ENCODE measurements around the gene NKIRAS2. TPM values are rescaled to one million over a fixed set of nuclear protein-coding genes. Genes with fewer than 3 reads are reported as not detected.

NKIRAS2 gene
- polyA plus RNA-seq, 1 of the 3 experiments (the other 2 are of a cell fraction), result 91.8 TPM

- no peak for TF ChIP-seq MEF2A (IDR thresholded peaks at IDR 0.05; ENCODE audit: borderline replicate concordance, low read depth)
- peak; percentile 86 for TF ChIP-seq GABPA (IDR thresholded peaks at IDR 0.05; ENCODE audit: low read depth)
- no peak; the same call in 1 of the 2 replicates for TF ChIP-seq USF1 (IDR thresholded peaks at IDR 0.05; ENCODE audit: borderline replicate concordance, low read depth)
- peak; percentile 87 for TF ChIP-seq POLR2AphosphoS5 (IDR thresholded peaks at IDR 0.05; ENCODE audit: low read depth, low read length)
- TF ChIP-seq RAD21 (IDR thresholded peaks at IDR 0.05; ENCODE audit: low read length), result no peak
- TF ChIP-seq RXRA (IDR thresholded peaks at IDR 0.05; ENCODE audit: borderline replicate concordance, low read depth), result no peak
- no peak for TF ChIP-seq JUND (IDR thresholded peaks at IDR 0.05)
- peak; percentile 46 for TF ChIP-seq CHD2 (IDR thresholded peaks at IDR 0.05; ENCODE audit: low read length, partially characterized antibody)
- TF ChIP-seq ELF1 (IDR thresholded peaks at IDR 0.05), result peak; percentile 52
- TF ChIP-seq MXI1 (IDR thresholded peaks at IDR 0.05; ENCODE audit: low read depth, low read length), result peak; percentile 67
- TF ChIP-seq NFIC (IDR thresholded peaks at IDR 0.05; ENCODE audit: borderline replicate concordance), result no peak
- TF ChIP-seq EZH2phosphoT487 (IDR thresholded peaks at IDR 0.05; ENCODE audit: borderline replicate concordance, low read depth), result no peak
- TF ChIP-seq PBX3 (IDR thresholded peaks at IDR 0.05), result no peak
- no peak for TF ChIP-seq TCF12 (IDR thresholded peaks at IDR 0.05)
Observed at GRCh38 chr17:42016941-42017865, 2.7 kb upstream of the NKIRAS2 start, which contains the start of gene DNAJC7 (continued).

- peak overlapping the region; percentile 83 to 98 for H3K4me3 ChIP-seq (ENCODE audit: low read depth in 2 of 2, low read length in 1 of 2)
- H3K4me2 ChIP-seq, result peak overlapping the region; percentile 89
- WGBS (ENCODE audit: low lambda C conversion rate), result 4% methylated on average over 9 of the region's 11 CpGs
- H3K9me2 ChIP-seq, result no peaks in the 10 kb centered on the region
- CTCF ChIA-PET, result interaction anchor here (1.0 to 17.3 kb wide), 13 partner anchors 10 to 280 kb away, joined by 3 to 496 read pairs (median 5); partner anchors contain the start of genes CNP, DHX58, HSPB9 and KAT2A
- no peaks in the 10 kb centered on the region for H3K9me3 ChIP-seq
- H3K9ac ChIP-seq, result peak overlapping the region; percentile 99
- H3K36me3 ChIP-seq (replicated peaks in 1 of 2; ENCODE audit: control insufficient read depth in 1 of 2, insufficient read depth in 2 of 2, low read length in 1 of 2), result peaks cover 12 to 21% of the 10 kb centered on the region in 2 experiments
- peaks cover 11% of the 10 kb centered on the region for H3F3A ChIP-seq (replicated peaks; ENCODE audit: insufficient read depth)
- no peak for DNase-seq
- peak overlapping the region; percentile 93 to 95 for H3K27ac ChIP-seq (ENCODE audit: low read depth in 2 of 2, low read length in 1 of 2)
- peaks cover 6 to 25% of the 10 kb centered on the region in 2 experiments; a peak in 3 of 4 replicates for H3K4me1 ChIP-seq (ENCODE audit: control insufficient read depth in 1 of 2, insufficient read depth in 2 of 2, low read depth in 1 of 2, low read length in 1 of 2)
- POLR2A ChIA-PET, result interaction anchor here (0.7 to 3.4 kb wide), 15 partner anchors 8 to 270 kb away, joined by 3 to 19 read pairs (median 4); partner anchors contain the start of genes CNP and ODAD4
- H3K27me3 ChIP-seq (ENCODE audit: insufficient read depth), result no peaks in the 10 kb centered on the region
- H3K79me2 ChIP-seq (ENCODE audit: insufficient read depth), result peaks cover 69% of the 10 kb centered on the region
- H4K20me1 ChIP-seq (ENCODE audit: insufficient read depth), result peaks cover 11% of the 10 kb centered on the region; the same call in 1 of the 2 replicates
- TF ChIP-seq ELF1 (IDR thresholded peaks at IDR 0.05) (no peak), CHD2 (IDR thresholded peaks at IDR 0.05; ENCODE audit: low read length, partially characterized antibody) (no peak), FOXM1 (IDR thresholded peaks at IDR 0.05; ENCODE audit: low read depth) (no peak), IRF3 (IDR thresholded peaks at IDR 0.05; ENCODE audit: low read depth, low read length) (no peak), YY1 (IDR thresholded peaks at IDR 0.05; ENCODE audit: low read depth) (no peak), PBX3 (IDR thresholded peaks at IDR 0.05) (no peak), RFX5 (IDR thresholded peaks at IDR 0.05; ENCODE audit: low read length) (no peak)
- peak overlapping the region; percentile 95 for H2AFZ ChIP-seq (ENCODE audit: low read depth)
Observed at GRCh38 chr17:42017866-42018200, 2.1 kb upstream of the NKIRAS2 start.

Measured in SK-N-SH (cell line).